Measurements from ENCODE around the gene CTRB2. TPM values are rescaled to one million over a fixed set of nuclear protein-coding genes. Genes with fewer than 3 reads are reported as not detected.

Gene CTRB2
- polyA plus RNA-seq, 3 donors: not detected

DNA sequence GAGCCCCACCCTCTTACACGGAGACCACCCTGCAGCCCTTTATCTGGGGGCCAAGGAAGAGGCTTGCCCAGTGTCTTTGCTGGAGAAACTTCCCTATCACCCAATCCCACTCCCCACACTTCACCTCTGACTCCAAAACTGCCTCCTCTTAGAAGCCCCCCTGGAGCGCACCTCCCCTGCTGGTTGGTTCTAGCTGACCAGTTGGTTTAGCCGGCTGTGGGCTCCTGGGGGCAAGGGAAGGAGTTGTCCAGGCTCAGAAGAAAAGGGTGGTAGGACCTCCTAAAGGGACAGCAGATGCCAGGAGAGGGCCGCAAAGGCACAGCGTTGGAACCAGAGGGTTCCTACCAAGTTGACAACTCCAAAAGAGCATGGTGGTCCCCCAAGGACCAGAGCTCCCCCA lies 42.5 kb upstream of the CTRB2 start:
- Histone ChIP-seq H4K20me1 (ENCODE audit: insufficient read depth, low read length) (no peaks in the 10 kb centered on the region), H3K9me3 (replicated peaks in 1 of 2; ENCODE audit: control insufficient read depth in 1 of 2, insufficient read depth in 1 of 2, low read length in 2 of 2) (peaks cover 0 to 14% of the 10 kb centered on the region in 2 donors), H3K27me3 (ENCODE audit: control insufficient read depth in 2 of 2, insufficient read depth in 2 of 2, low read length in 2 of 2) (peaks cover 7 to 88% of the 10 kb centered on the region in 2 donors), H3K79me2 (ENCODE audit: insufficient read depth, low read length) (no peaks in the 10 kb centered on the region), H3K4me2 (replicated peaks; ENCODE audit: extremely low read depth, low read length, poor library complexity, severe bottlenecking) (no peak overlapping the region), H3K36me3 (replicated peaks in 1 of 2; ENCODE audit: control insufficient read depth in 1 of 2, insufficient read depth in 2 of 2, low read length in 2 of 2) (no peaks in the 10 kb centered on the region), H3K4me1 (ENCODE audit: control insufficient read depth in 1 of 2, insufficient read depth in 2 of 2, low read length in 2 of 2) (peaks cover 9% of the 10 kb centered on the region in 2 donors), H3K4me3 (replicated peaks in 1 of 3; ENCODE audit: low read depth in 2 of 3, low read length in 3 of 3) (no peak overlapping the region), H3K27ac (ENCODE audit: low read depth in 1 of 2, low read length in 2 of 2) (no peak overlapping the region), H2AFZ (ENCODE audit: insufficient read depth, low read depth, low read length, poor library complexity, severe bottlenecking) (no peak overlapping the region), H3K9ac (ENCODE audit: insufficient read depth, low read length, poor library complexity, severe bottlenecking) (no peak overlapping the region)
- H3K4me1 Mint-ChIP-seq: peaks cover 9% of the 10 kb centered on the region
- H3K27ac Mint-ChIP-seq: no peak overlapping the region
- H3K9me3 Mint-ChIP-seq: peaks cover 0 to 12% (median 2%) of the 10 kb centered on the region in 7 donors
- no peak for DNase-seq
- 88% methylated on average over 4 of the region's 5 CpGs for WGBS (ENCODE audit: insufficient coverage)
- TF ChIP-seq, protein P1, sequence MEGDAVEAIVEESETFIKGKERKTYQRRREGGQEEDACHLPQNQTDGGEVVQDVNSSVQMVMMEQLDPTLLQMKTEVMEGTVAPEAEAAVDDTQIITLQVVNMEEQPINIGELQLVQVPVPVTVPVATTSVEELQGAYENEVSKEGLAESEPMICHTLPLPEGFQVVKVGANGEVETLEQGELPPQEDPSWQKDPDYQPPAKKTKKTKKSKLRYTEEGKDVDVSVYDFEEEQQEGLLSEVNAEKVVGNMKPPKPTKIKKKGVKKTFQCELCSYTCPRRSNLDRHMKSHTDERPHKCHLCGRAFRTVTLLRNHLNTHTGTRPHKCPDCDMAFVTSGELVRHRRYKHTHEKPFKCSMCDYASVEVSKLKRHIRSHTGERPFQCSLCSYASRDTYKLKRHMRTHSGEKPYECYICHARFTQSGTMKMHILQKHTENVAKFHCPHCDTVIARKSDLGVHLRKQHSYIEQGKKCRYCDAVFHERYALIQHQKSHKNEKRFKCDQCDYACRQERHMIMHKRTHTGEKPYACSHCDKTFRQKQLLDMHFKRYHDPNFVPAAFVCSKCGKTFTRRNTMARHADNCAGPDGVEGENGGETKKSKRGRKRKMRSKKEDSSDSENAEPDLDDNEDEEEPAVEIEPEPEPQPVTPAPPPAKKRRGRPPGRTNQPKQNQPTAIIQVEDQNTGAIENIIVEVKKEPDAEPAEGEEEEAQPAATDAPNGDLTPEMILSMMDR (IDR thresholded peaks at IDR 0.05): no peak
- H3K27me3 Mint-ChIP-seq (ENCODE audit: low read depth in 3 of 3): peaks cover 81 to 96% (median 84%) of the 10 kb centered on the region in 3 donors
- H3K36me3 Mint-ChIP-seq: peaks cover 0 to 1% of the 10 kb centered on the region in 2 donors
- peak overlapping the region in 1 of 2 donors; percentile 80 for H3K4me3 Mint-ChIP-seq
- intact Hi-C loops (cut with micrococcal nuclease): no loop called here

DNA sequence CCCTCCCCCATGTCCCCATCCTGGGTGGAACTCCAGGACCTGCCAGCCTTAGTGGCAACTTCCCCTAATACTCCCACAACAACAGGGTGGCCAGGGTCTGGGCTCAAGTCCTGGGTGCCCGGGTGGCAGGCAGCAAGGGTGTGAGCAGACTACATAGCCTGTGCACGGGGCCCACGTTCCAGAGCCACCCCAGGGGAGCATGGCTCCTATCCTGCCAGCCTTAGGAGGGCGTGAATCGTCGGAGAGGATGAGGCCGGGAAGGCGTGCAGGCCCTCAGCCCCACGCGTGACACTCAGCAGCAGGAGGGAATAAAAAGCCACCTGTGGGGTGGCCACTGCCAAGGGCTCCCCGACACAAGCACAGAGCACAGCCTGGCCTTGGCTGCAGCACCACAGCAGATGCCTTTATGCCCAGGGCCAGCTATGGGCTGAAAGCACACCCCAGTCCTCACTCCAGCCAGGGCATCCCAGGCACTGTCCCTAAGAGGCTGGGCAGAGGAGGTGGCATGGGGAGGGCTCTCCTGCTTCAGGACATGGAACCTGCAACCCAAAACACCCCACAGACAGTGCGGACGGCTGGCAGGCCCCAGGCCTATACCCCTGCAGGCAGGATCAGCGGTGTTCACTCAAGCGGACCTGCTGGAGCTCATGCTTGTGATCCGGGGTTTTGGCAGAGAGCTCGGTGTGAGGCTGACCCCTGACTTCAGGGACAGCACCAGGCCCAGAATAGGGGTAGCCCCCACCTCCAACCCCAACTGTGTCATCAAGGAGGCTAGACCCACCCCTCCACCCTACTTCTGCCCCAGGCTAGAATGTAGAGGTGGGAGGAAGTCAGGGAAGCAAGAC lies 41.8 kb upstream of the CTRB2 start:
- Histone ChIP-seq H3K27ac (ENCODE audit: low read depth in 1 of 2, low read length in 2 of 2) (no peak overlapping the region), H3K36me3 (replicated peaks in 1 of 2; ENCODE audit: control insufficient read depth in 1 of 2, insufficient read depth in 2 of 2, low read length in 2 of 2) (no peaks in the 10 kb centered on the region), H4K20me1 (ENCODE audit: insufficient read depth, low read length) (no peaks in the 10 kb centered on the region), H3K27me3 (ENCODE audit: control insufficient read depth in 2 of 2, insufficient read depth in 2 of 2, low read length in 2 of 2) (peaks cover 7 to 86% of the 10 kb centered on the region in 2 donors), H3K9ac (ENCODE audit: insufficient read depth, low read length, poor library complexity, severe bottlenecking) (no peak overlapping the region), H3K4me1 (ENCODE audit: control insufficient read depth in 1 of 2, insufficient read depth in 2 of 2, low read length in 2 of 2) (peaks cover 13 to 15% of the 10 kb centered on the region in 2 donors), H3K4me2 (replicated peaks; ENCODE audit: extremely low read depth, low read length, poor library complexity, severe bottlenecking) (no peak overlapping the region), H2AFZ (ENCODE audit: insufficient read depth, low read depth, low read length, poor library complexity, severe bottlenecking) (no peak overlapping the region), H3K4me3 (replicated peaks in 1 of 3; ENCODE audit: low read depth in 2 of 3, low read length in 3 of 3) (no peak overlapping the region), H3K79me2 (ENCODE audit: insufficient read depth, low read length) (no peaks in the 10 kb centered on the region), H3K9me3 (replicated peaks in 1 of 2; ENCODE audit: control insufficient read depth in 1 of 2, insufficient read depth in 1 of 2, low read length in 2 of 2) (peaks cover 0 to 14% of the 10 kb centered on the region in 2 donors)
- WGBS (ENCODE audit: insufficient coverage): 91% methylated on average over 15 of the region's 17 CpGs
- Mint-ChIP-seq H3K4me3 (peak overlapping the region in 1 of 2 donors; percentile 66), H3K27ac (no peak overlapping the region), H3K27me3 (ENCODE audit: low read depth in 3 of 3) (peaks cover 76 to 96% (median 77%) of the 10 kb centered on the region in 3 donors), H3K4me1 (peaks cover 13% of the 10 kb centered on the region), H3K36me3 (peaks cover 0 to 1% of the 10 kb centered on the region in 2 donors), H3K9me3 (peaks cover 0 to 12% (median 1%) of the 10 kb centered on the region in 7 donors)
- no peak for DNase-seq
- TF ChIP-seq, protein P1 (IDR thresholded peaks at IDR 0.05): no peak
- intact Hi-C loops (cut with micrococcal nuclease): no loop called here

Data from CD14-positive monocyte (primary cell).